NCI-H524 treated with DMSO at 0.1 percent for 48 hours (cell line): Measurements from ENCODE around the gene DMRTC2.

Experiments used
- DNase-seq: peaks from one replicate; lab custom pipeline; 2025; lab: John Stamatoyannopoulos, UW

DMRTC2 gene

GRCh38 chr19:41890936-41891335 lies 46.1 kb downstream of the DMRTC2 start:
- peak; percentile 81 for DNase-seq

- no peak for DNase-seq
These were observed 47.5 kb downstream of the DMRTC2 start for GRCh38 chr19:41892173-41892902.

GRCh38 chr19:41893899-41894298 lies 49.1 kb downstream of the DMRTC2 start:
- DNase-seq: no peak

GRCh38 chr19:41894350-41894749 lies 49.5 kb downstream of the DMRTC2 start:
- no peak for DNase-seq

- DNase-seq: peak; percentile 3
These were observed 51.1 kb downstream of the DMRTC2 start for GRCh38 chr19:41895745-41896580.

GRCh38 chr19:41896581-41896942 lies 51.7 kb downstream of the DMRTC2 start:
- DNase-seq: no peak

- no peak for DNase-seq
These were observed 52.3 kb downstream of the DMRTC2 start for GRCh38 chr19:41897181-41897580.

GRCh38 chr19:41897820-41898219 lies 53.0 kb downstream of the DMRTC2 start:
- DNase-seq: no peak

GRCh38 chr19:41898235-41898634 lies 53.4 kb downstream of the DMRTC2 start:
- no peak for DNase-seq
